ENCODE results near the gene SYNGR3.

DNA sequence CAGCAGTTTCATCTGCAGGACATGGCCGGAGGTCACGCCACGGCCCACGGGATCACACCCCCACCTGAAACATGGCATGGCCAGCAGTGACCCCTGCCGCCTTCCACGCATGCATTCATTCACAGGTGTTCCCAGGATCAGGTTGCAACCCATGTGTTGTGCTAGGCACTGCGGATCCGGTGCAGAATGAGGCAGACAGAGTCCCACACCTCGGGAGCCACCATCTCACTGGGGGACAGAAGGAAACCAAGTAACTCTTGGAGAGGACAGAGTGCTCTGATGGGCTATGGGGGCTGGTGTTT, 42.5 kb upstream of the SYNGR3 start:
- no peak for TF ChIP-seq EZH2 (IDR thresholded peaks at IDR 0.05; ENCODE audit: borderline replicate concordance, low read length)
- TF ChIP-seq, protein P1, sequence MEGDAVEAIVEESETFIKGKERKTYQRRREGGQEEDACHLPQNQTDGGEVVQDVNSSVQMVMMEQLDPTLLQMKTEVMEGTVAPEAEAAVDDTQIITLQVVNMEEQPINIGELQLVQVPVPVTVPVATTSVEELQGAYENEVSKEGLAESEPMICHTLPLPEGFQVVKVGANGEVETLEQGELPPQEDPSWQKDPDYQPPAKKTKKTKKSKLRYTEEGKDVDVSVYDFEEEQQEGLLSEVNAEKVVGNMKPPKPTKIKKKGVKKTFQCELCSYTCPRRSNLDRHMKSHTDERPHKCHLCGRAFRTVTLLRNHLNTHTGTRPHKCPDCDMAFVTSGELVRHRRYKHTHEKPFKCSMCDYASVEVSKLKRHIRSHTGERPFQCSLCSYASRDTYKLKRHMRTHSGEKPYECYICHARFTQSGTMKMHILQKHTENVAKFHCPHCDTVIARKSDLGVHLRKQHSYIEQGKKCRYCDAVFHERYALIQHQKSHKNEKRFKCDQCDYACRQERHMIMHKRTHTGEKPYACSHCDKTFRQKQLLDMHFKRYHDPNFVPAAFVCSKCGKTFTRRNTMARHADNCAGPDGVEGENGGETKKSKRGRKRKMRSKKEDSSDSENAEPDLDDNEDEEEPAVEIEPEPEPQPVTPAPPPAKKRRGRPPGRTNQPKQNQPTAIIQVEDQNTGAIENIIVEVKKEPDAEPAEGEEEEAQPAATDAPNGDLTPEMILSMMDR (IDR thresholded peaks at IDR 0.05; ENCODE audit: low read length): no peak

Data from OCI-LY1 (cell line).